Measurements from ENCODE around the gene ANKRD29.
A peak's percentile ranks its signal among the peaks of the same experiment; 100 is the strongest.
"Not testable (repeated sequence)": the region's sequence is repeated elsewhere in the genome, so short reads cannot be mapped to it uniquely, and the experiment has no call there.

The ANKRD29 gene

GRCh38 chr18:23580677-23581367, 81.9 kb downstream of the ANKRD29 start:
- peak; percentile 43 for DNase-seq

DNA sequence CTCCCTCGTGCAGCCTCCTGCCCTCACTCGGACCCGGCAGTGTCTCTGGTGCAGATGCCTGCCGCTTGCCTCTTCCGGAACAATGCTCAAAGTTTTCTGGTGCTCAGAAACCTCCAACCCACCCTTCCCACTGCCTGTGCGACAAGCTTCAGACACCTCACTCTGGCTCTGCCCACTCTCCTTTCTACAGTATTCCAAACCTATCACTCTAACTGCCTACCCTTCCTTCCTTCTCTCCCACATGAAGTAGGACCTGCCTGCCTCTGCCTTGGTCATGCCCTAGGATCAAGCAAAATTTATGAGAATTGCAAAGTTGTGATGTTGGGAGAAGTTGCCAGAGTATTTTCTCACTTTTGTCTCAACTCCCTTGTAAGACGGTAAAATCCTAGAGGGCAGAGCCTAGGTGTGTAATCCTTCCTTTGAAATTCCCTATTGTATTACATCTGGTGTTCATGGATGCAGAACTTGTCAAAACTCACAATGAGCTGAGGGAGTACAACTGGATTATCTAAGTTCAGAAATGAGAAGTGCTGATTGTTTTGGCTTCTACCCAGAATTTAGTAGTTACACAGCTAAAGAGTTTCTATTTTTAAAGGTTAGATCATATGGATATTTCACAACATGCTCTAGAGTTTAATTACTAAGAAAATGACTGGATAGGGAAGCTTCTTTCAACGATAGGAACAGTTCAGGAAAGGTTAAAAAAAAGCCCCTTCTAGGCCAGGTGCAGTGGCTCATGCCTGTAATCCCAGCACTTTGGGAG, 83.6 kb downstream of the ANKRD29 start:
- DNase-seq, result peak; percentile 23

DNA sequence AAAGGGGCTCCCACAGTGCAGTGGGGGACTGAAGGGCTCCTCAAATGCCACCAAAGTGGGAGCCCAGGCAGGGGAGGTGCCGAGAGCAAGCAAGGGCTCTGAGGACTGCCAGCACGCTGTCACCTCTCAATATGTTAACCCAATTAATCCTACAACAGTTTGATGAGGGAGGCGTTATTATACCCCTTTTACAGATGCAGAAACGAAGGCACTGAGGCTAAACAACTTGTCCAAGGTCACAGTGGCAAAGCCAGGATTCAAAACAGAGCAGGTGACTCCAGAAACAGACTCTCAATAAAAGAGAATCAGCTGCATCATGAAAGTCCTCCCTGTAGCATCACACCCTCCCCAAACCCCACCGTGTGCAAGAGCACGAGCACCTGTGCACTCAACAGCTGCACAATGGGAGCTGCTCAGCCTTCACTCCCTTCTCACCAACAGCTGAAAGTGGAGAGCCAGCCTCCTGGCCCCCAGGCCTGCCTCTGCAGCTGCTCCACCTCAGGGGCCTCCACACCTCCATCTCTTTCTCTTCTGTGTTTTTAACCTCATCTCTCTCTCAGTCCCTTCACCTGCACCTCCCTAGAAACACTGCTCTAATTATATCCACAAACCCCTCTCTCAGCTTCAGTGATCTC, 84.5 kb downstream of the ANKRD29 start:
- no peak for DNase-seq

DNA sequence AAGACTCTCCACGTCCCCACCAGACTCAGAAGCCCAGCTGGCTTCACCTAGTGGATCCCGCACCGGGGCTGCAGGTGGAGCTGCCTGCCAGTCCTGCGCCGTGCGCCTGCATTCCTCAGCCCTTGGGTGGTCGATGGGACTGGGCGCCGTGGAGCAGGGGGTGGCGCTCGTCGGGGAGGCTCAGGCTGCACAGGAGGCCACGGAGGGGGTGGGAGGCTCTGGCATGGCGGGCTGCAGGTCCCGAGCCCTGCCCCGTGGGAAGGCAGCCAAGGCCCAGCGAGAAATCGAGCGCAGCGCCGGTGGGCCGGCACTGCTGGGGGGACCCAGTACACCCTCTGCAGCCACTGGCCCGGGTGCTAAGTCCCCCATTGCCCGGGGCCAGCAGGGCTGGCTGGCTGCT, 85.2 kb downstream of the ANKRD29 start:
- DNase-seq, result not testable (repeated sequence)

- DNase-seq, result no peak
Observed at GRCh38 chr18:23575309-23575651, 87.4 kb downstream of the ANKRD29 start.

DNA sequence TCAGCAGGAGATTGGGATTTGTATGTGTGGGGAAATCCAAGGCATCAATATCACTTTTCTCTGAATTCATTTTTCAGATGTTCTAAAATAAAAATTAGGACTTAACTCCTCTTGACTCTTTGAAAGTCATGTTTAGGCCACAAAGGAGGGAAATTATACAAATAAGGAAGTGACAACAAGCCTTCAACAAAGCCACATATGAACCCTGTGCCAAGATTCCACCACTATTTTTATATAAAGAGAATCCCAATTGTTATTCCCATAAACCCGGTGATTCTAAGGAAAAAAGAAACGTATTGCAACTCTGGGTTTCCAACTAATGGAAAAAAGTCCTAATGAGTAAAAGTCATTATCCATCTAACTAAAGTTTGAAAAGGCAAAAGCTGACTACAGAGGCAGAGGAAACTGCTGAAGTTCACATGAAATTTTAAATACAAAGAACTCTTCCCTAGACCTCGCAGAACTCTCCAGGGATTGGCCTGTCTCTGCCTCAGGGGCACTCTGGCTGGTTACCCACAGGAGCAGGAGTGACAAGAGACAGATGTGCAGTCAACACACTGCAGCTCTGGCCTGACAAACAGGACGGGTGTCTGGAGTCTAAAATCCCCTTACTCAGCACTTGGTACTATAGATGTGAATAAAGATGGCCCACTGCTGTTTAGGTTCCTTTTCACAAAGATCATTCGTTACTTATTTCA, 88.0 kb downstream of the ANKRD29 start:
- no peak for DNase-seq

DNA sequence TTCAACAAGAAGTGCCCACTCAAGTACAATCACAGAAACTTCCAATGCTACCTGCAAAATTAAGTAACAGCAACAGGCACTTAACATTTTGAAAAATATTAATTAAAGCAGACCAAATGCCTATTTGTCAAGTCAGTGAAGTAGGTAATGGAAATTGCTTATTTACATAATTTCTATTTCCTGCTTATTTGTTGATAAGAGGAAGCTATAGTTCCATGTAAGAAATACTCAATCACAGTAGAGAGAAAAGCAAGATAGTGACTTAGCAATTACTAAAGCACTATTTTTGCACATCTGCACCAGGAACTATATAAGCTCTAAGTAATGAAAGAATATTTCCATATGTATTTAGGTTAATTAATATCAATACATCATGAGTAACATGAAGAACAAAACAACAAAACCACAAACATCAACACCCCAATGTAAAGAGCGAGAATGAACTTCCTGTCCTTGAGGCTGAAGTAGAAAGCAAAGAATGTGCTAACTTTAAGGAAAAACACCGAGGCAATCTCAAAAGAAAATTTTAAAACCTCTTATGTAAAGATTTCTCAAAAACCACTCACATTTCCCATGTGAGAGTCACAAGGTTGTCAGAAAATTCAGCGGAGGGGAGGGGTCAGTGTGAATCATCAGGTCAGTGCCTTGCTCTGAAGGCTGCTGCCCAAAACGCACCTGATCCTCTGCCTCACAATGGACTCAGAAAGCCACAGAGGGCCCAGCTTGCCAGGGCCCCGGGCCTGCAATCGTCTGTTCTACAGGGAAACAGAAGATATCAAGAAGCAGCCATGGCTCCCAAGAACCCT, 88.9 kb downstream of the ANKRD29 start:
- DNase-seq, result peak; percentile 32

DNA sequence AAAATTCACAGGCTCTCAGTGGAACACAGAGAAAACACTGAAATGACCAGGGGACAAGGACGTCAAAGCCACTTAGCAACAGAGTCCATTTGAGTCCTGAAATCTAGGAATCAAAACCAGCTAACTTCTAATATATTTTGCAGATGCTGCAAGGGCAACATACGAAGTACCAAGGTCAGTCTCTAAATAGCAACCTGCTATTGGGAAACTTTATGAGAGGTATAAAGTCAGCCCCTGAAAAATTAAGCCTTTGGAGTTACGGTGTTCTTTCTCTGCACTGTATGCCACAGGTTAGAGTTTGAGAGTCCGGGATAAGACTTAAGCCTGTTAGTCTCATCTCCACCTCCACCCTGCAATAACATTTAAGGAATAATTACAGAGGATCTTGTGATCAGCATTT, 89.7 kb downstream of the ANKRD29 start:
- DNase-seq, result no peak

DNA sequence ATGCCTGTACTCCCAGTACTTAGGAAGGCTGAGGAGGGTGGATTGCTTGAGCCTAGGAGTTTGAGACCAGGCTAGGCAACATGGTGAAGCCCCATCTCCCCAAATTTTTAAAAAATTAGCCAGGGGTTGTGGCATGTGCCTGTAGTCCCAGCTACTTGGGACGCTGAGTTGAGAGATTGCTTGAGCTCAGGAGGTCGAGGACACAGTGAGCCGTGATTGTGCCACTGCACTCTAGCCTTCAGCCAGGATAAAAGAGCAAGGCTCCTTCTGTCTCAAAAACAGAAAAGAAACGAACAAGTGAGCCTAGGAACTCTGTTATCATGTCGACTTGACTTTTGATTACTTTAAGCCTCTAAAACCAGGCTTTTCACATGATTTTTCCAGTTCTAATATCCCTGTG, 90.1 kb downstream of the ANKRD29 start:
- DNase-seq, result no peak

DNA sequence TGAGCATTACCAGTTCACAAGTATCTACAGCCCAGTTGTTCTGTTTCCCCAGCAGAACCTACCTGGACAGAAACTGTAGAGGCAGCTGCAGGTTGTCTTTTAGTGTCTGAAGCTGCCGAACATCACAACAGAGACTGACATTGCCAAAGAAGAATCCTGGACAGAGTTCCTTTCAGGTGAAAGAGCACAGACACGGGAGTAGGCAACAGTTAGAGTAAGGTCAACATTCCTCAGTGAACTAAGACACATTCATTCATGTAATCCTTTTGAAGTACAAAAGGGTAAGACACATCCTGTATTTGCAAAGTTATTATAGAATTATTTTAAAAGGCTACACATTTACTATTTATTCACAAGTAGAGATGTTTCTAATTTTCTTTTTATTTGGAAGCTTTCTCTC, 90.7 kb downstream of the ANKRD29 start:
- no peak for DNase-seq

- DNase-seq, result no peak
Observed at GRCh38 chr18:23570912-23571504, 91.7 kb downstream of the ANKRD29 start.

DNA sequence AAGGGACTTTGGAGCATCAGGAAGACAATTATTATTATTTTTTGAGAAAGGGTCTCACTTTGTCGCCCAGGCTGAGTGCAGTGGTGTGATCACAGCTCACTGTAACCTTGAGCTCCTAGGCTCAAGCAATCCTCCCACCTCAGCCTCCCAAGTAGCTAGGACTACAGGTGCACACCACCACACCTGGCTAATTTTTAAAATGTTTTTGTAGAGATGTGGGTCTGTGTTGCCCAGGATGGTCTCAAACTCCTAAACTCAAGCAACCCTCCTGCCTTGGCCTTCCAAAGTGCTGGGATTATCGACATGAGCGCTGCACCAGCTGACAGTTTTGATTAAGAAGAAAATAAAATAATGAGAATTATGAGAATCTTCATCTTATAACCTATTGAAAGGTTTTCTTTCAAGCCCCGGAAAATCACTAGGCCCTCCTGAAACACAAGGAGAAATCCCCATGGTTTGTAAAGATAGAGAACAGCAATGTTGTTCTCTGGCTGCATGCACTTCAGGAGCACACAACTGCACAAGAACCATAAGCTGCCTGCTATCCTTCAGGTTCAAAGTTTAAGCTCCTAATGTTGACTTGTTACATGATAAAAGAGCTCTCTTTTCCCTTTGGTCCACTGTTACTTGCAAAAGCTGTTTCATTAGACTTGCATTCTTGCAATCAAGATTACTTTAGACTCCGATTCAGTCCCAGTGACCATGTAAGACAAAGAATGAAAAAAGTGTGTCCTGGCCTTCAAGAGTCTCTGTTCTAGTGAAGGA, 93.2 kb downstream of the ANKRD29 start:
- DNase-seq, result no peak

- no peak for DNase-seq
Observed at GRCh38 chr18:23568281-23569138, 94.2 kb downstream of the ANKRD29 start.

DNA sequence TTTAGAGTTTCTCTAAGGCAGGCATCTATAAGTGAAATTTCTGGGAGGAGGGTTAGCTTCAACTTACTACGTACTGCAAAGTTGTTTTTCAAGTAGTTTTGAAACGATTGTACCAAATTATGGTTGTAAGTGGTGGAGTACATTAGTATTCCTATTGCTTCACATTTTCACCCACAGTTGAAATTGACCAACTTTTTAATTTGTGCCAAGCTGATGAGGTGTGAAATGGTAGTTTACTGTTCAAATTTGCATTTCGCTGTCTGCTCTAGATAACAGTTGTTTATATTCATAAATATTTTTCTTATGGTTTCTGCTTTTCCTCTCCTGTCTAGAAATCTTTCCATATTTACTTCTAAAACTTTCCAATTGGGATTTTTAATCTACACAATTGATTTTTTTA, 95.0 kb downstream of the ANKRD29 start:
- DNase-seq, result no peak

GRCh38 chr18:23565916-23566547, 96.7 kb downstream of the ANKRD29 start:
- no peak for DNase-seq

- DNase-seq, result peak; percentile 38
Observed at GRCh38 chr18:23563377-23564043, 99.2 kb downstream of the ANKRD29 start.

DNA sequence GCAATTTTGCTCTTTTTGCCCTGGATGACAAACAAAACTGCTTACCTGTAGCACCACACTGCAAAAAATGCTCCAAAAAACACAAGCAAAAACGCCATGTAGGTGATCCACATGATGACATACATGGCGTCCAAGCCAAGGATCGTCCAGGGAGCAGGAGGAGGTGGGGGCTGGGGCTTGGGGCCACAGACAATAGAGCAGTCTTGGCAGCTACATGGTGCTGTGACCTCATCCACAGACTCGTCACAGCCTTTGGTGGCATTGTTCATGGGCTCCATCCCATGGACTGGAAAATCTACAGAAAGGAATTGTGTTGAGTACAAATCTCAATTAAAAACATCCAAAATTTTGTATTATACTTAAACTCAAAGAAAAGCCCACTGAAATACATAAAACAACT, 102.5 kb downstream of the ANKRD29 start:
- DNase-seq, result no peak

- DNase-seq, result not testable (repeated sequence)
Observed at GRCh38 chr18:23557511-23557910, 105.2 kb downstream of the ANKRD29 start.

DNA sequence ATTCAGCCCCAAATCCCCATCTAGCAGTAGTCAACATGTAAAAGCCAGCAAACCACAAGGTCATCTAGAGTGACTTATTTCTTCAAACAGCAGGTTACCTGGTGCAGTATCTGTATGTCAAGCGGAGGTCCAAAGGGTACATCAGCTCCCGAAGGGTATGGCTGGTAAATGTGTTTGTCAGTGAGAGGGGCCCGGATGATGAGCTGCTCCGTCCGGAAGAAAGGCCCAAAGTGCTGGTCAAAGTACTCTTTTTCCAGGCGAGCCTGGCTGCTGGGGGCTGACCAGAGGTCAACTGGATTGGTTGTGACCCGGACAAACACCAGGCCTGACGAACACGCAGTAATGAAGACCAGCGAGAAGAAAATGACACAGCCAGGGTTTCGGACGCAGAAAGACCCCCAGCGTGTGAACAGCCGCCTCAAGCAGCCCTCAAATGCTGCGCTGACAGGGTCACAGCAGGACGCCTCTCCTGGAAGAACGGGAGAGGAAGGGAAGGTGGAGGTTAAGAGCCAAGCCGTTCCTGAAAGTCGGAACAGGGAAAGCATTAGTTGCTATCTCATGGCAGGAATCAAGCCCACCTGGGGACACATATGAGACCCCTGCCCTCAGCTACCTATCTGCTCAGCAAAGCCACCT, 106.4 kb downstream of the ANKRD29 start:
- no peak for DNase-seq
